GM21786 (cell line): ENCODE measurements around the gene CST7.
"Not testable (repeated sequence)": the region's sequence is repeated elsewhere in the genome, so short reads cannot be mapped to it uniquely, and the experiment has no call there.

ENCODE experiments used
- ATAC-seq: cut with Tn5 transposase; IDR thresholded peaks from one replicate; pipeline ENCODE4 v1.9.1; 2021; ENCODE audit not compliant: unreplicated experiment

The CST7 gene

DNA sequence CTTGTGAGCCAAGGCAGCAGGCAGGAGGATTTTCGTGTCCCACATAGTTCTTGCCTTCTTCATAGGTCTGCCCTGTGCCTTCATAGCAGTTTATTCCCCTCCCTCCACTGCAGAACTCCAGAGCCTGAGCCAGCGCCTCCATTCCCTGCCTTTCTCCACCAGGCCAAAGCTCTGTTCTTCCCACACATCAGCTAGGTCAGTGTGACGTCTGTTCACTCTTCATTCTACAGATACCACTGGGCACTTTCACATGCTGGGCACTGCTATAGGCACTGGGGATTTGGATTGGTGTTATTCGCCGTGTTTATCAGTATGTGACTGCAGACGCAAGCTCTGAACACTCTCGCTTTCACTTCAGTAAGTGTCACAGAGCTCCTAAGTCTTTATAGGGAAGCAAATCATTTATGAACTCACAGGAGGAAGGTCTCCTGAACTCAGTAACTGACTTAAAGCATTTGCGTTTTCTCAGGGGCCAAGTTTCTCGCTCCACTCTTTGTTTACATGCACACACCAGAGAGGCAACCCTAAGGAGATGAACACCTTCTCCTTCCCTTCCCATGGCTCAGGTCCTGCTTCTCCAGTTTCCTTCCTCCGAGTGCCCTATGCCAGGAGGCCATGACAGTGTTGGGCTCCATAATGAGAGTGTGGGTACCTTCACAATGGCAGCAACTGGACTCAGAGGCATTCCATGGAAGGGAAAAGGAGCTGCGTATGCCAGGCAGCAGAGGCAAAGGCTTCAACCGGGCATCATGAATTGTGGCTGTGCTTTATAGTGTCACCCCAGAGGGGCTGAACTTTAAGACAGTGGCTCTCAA, 49.8 kb downstream of the CST7 start:
- no peak for ATAC-seq

DNA sequence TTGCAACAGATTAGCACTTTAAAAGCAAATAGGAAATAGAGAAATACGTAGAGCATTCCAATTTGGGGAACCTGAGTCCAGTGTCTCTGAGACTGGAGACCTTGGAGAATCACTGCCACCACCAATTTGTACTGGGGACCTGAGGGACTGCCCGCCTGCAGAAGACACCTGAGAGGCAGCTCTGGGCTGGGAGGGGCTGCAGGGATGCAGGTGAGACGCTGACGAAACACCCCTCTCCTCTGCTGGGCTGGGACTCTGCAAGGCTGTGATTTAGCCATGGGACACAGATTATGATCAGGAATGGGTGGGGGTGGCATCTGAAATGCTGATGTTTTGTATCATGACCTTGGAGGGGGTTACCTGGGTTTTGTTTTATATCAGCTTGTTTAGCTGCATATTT, 50.5 kb downstream of the CST7 start:
- no peak for ATAC-seq

DNA sequence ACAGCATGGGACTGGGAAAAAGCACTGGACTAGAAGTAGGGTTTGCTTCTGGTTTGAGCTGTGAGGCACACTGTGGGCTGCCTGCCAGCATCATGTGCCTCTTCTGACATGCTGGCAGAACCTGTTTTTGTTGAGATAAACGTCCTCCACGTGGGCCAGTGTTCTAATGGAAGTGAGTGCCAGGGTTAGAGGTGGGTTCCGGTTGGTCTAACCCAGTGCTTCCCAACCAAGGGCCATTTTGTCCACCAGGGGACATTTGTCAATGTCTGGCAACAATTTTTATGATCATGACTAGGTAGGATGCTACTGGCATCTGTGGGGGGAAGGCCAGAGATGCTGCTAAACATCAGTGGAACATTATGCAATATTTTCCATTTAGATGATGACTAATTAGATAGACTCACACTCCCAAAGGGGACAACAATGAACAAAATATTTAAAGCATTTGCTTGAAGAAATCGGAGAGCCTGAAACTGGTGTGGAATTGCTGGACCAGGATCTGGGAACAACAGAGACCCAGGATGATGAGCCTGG, 51.3 kb downstream of the CST7 start:
- ATAC-seq = no peak

DNA sequence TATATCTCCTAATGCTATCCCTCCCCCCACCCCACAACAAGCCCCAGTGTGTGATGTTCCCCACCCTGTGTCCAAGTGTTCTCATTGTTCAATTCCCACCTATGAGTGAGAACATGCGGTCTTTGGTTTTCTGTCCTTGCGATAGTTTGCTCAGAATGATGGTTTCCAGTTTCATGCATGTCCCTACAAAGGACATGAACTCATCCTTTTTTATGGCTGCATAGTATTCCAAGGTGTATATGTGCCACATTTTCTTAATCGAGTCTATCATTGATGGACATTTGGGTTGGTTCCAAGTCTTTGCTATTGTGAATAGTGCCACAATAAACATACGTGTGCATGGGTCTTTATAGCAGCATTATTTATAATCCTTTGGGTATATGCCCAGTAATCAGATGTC, 52.3 kb downstream of the CST7 start:
- not testable (repeated sequence) for ATAC-seq

DNA sequence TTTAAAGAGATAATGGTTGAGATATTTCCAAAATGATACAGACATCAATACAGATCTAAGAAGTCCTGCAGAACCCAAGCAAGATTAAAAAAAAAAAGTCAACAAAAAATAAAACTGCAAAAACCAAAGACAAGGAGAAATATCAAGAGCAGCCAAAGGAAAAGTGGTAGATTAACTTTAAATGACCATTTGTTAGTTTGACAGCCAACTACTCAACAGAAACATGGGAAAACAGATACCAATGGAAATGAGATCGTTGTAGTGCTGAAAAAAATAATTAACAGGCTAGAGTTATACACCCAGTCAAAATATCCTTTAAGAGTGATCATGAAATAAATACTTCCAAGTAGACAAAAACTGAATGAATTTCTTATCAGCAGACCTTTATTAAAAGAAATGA, 53.9 kb downstream of the CST7 start:
- ATAC-seq = no peak

DNA sequence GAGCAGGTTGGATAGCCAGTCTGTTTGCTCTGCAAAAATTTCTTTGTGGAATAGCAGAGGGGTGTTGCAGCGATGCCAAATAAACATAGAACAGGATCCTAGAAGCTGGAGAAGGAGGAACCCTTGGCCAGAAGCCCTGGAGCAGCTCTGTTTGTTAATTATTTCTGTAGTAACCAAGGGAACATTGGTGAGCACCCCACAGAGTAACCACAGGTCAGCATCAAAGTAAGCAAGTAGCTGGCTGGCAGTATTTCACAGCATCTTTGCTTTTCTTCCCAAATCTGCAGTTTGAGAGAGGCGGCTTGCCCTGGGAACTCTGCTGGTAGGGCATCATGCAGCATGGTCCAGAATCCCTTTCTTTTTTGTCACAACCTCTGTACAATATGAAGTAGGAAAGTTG, 56.2 kb downstream of the CST7 start:
- no peak for ATAC-seq

DNA sequence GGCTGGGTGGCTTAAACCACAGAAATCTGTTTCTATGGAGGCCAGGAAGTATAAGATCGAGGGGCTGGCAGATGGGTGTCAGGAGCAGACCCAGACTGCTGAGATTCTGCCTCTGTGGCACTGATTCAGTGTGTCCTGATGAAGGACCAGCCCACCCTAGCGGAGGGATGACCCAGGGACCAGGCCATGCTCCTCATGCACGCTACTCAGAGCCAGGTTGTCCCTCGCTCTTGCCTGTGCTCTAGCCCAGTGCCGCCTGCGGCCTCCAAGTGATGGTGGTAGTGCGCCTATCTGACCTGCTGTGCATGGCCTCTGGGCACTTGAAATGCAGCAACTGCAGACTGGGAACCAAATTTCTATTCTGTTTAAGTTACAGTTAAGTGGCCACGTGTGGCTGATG, 56.6 kb downstream of the CST7 start:
- ATAC-seq = no peak

DNA sequence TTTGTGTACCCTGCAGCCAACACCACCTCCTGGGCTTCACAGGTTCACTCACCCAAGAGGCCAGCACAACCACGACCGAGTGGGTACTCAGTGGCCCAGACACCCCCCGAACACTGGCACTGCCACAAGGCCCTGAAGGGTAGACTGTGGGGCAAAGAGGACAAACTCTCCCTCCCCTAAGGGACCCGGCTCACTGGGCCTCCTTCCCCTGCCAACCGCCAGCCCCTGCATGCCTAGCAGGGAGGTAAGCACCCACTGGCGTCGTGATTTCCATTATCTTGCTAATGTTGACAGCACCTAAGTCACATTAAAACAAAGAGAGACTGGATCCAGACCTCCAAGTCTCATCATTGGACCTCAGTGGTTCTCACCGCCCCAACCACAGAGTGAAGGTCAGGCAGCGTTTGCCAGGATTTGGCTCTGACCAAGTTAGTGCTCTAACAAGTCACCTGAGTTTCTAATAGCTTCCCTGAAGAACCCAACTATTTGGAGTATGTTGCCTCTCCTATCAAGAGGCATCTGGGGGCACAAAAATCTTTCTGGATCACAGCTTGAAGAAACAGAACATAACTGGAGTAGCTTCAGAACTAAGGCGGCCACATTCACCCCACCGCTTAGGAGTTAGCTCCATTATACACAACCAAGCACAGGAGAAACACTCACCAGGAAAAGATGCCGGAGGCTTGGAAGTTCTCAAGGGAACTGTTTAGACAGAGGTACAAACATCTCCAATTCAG, 57.5 kb downstream of the CST7 start:
- ATAC-seq = no peak

DNA sequence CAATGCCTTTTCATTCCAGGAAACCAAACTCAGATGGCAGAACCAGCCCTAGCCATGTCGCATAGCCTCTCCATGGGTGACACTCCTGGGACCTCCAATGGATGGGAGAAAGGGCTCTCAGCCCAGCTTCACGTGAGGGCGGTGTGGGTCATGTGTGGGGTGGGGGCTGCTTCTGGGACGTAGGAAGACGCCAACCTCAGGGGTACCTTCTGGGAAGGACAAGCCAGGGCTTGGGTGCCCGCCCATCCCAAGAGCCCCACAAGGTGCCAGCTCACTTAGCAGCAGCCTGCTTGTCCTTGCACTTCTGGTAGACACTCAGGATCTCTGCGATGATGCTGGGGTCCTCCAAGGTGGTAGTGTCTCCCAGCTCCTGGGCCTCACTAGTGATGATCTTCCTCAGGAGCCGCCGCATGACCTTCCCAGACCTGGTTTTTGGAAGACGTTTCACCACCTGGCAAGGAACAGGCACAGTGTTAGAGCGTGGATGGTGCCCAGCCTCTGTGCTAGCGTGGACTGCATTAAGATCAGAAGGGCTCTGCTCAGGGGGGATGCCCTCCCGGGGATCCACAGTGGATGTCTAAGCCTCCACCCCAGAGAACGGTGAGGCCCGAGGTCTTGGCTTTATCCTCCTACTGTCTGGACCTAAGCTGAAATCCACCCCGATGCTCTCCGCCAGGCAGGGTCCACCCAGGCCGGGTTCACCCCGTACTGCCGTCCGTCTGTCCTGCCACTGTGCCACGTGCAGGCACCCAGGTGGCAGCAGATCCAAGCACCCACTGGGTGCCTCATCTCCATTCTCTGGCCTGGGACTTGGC, 58.6 kb downstream of the CST7 start:
- no peak for ATAC-seq

DNA sequence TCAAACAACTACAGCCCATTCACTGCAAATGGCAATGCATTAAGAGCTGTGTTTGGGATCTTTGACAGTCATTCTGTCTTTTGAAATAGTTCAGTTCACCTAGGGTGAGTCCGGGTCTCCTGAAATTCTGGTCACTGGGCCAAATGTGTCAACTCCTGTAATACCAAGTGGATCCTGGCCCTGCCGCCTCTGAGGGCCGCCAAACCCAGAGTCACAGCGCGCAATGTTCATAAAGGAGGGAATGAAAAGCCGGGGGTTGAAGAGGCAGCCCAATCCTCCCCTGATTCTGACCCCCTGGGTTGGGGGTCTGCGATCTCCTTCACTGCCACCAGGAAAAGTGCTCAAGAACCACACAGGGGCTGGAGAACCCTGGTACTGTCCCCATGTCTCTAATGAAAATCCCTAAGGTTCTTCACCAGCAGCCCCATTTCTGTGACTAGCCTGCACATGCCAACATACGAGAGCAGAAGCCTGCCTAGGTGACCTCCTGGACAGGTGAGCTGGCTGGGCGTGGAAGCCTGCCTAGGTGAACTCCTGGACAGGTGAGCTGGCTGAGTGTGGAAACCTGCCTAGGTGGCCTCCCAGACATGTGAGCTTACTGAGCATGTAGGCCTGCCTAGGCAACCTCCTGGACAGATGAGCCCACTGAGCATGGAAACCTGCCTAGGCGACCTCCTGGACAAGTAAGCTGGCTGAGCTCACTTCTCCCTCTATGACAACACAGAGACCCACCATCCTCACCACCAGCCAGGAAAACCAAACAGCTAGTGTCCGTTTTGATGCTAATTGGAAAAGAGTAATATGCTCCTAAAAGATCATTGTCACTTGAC, 59.5 kb downstream of the CST7 start:
- no peak for ATAC-seq
